BJ (cell line): ENCODE measurements around the gene SCAMP2. TPM values are rescaled to one million over a fixed set of nuclear protein-coding genes. Genes with fewer than 3 reads are reported as not detected.
"Not testable (repeated sequence)": the region's sequence is repeated elsewhere in the genome, so short reads cannot be mapped to it uniquely, and the experiment has no call there.

Experiments used
- CTCF ChIA-PET: fragments of 350-600 bp; formaldehyde crosslinking; extraction: SDS; loops from one replicate; lab custom pipeline; 2021; ENCODE audit warnings: antibody characterized with exemption, inconsistent platforms; lab: Yijun Ruan, JAX
- POLR2A ChIA-PET: fragments of 300-600 bp; sonication (Branson Sonifier 250); formaldehyde crosslinking; extraction: SDS; loops from one replicate; lab custom pipeline; 2021; ENCODE audit warnings: antibody characterized with exemption; lab: Charles Lee
- DNase-seq: peaks from one replicate; pipeline ENCODE4 v3.0.0-alpha.2; 2011; ENCODE audit warnings: low read depth
- H3K27me3 ChIP-seq: 2 replicates; pipeline ENCODE4 v1.6.0; 2011; ENCODE audit warnings: low read length; ENCODE audit not compliant: control insufficient read depth, insufficient read depth
- H3K36me3 ChIP-seq: 2 replicates; pipeline ENCODE4 v1.5.1; 2011; ENCODE audit warnings: low read length; ENCODE audit not compliant: control insufficient read depth, insufficient read depth
- H3K4me3 ChIP-seq: 2 replicates; pipeline ENCODE4 v1.5.1; 2011; ENCODE audit warnings: low read depth, mild to moderate bottlenecking, control low read depth, low read length
- polyA minus RNA-seq: library from RNA; depleted of rRNA, polyadenylated mRNA; stranded (reverse); fragments of >200 nt; gene quantifications from 2 replicates; pipeline ENCODE4 v1.2.3, GENCODE V29; 2011; rRNA and poly(A)+ RNA removed
- polyA plus RNA-seq: library from polyadenylated mRNA; depleted of rRNA; stranded (reverse); fragments of >200 nt; gene quantifications from 2 replicates; pipeline ENCODE4 v1.2.3, GENCODE V29; 2011; rRNA removed
- TF ChIP-seq, protein P1 (sequence below): IDR thresholded peaks from 2 replicates; pipeline ENCODE4 v1.5.1; 2011; ENCODE audit warnings: low read depth, mild to moderate bottlenecking, control low read depth, inconsistent platforms, low read length, moderate library complexity; ENCODE audit not compliant: insufficient read depth

Gene SCAMP2, protein sequence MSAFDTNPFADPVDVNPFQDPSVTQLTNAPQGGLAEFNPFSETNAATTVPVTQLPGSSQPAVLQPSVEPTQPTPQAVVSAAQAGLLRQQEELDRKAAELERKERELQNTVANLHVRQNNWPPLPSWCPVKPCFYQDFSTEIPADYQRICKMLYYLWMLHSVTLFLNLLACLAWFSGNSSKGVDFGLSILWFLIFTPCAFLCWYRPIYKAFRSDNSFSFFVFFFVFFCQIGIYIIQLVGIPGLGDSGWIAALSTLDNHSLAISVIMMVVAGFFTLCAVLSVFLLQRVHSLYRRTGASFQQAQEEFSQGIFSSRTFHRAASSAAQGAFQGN
- polyA plus RNA-seq (144 and 192 TPM in 2 replicates), polyA minus RNA-seq (64.4 and 112 TPM in 2 replicates)

- ChIA-PET POLR2A (no interaction called here), CTCF (interaction anchor here (1.6 kb wide), 1 partner anchor 16 kb away, joined by 7 read pairs; the partner anchor contains the start of gene MPI)
- peak; percentile 59 for DNase-seq
- H3K4me3 ChIP-seq: peak within 1 kb of the TSS; percentile 85
- peaks cover 1% of the 10 kb centered on the region; the same call in 1 of the 2 replicates for H3K36me3 ChIP-seq
- peaks cover 3% of the 10 kb centered on the region; the same call in 1 of the 2 replicates for H3K27me3 ChIP-seq
- TF ChIP-seq, protein P1, sequence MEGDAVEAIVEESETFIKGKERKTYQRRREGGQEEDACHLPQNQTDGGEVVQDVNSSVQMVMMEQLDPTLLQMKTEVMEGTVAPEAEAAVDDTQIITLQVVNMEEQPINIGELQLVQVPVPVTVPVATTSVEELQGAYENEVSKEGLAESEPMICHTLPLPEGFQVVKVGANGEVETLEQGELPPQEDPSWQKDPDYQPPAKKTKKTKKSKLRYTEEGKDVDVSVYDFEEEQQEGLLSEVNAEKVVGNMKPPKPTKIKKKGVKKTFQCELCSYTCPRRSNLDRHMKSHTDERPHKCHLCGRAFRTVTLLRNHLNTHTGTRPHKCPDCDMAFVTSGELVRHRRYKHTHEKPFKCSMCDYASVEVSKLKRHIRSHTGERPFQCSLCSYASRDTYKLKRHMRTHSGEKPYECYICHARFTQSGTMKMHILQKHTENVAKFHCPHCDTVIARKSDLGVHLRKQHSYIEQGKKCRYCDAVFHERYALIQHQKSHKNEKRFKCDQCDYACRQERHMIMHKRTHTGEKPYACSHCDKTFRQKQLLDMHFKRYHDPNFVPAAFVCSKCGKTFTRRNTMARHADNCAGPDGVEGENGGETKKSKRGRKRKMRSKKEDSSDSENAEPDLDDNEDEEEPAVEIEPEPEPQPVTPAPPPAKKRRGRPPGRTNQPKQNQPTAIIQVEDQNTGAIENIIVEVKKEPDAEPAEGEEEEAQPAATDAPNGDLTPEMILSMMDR: no peak
These were observed at the start of gene SCAMP2 for GRCh38 chr15:74873036-74873755. Gene SCAMP2, minus strand, starts transcription at chr15:74873365. Its CDS starts 110 bp downstream, at chr15:74873255.

DNA sequence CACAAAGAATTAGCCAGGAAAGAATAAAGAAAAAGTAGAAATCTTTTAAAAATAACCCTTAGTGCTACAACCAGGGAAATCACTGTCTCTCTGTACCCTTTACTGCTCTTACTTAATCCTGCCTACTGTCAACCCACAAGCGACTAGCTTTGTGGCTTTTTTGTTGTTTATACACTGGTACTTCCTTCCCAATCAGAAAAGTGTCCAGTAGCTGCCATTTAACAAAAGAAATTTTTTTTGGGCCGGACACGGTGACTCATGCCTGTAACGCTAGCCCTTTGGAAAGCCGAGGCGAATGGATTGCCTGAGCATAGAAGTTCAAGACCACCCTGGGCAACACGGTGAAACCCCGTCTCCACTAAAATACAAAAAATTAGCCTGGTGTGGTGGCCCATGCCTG lies 47.3 kb upstream of the SCAMP2 start:
- Histone ChIP-seq H3K36me3 (peaks cover 10% of the 10 kb centered on the region), H3K4me3 (no peak overlapping the region), H3K27me3 (no peaks in the 10 kb centered on the region)
- CTCF ChIA-PET: no interaction called here
- POLR2A ChIA-PET: no interaction called here
- no peak for DNase-seq
- TF ChIP-seq, protein P1: no peak

DNA sequence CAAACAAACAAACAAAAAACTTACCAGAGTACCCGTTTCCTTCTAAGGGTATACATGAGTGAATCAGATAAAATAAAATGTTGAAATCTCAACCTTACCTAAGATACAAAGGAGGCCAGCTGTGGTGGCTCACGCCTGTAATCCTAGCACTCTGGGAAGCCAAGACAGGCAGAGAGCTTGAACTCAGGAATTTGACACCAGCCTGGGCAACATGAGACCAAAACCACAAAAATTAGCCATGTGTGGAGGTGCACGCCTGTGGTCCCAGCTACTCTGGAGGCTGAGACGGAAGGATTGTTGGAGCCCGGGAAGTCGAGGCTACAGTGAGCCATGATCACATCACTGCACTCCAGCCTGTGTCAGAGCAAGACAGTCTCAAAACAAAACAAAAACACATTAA lies 44.5 kb upstream of the SCAMP2 start:
- no peak for DNase-seq
- CTCF ChIA-PET: interaction anchor here (1.5 kb wide), 1 partner anchor 15 kb away, joined by 5 read pairs; no protein-coding TSS in a partner anchor
- H3K36me3 ChIP-seq: peaks cover 12% of the 10 kb centered on the region
- POLR2A ChIA-PET: no interaction called here
- H3K4me3 ChIP-seq: no peak overlapping the region
- TF ChIP-seq, protein P1: no peak
- no peaks in the 10 kb centered on the region for H3K27me3 ChIP-seq

GRCh38 chr15:74913799-74914198 lies 40.6 kb upstream of the SCAMP2 start:
- CTCF ChIA-PET: interaction anchor here (6.1 kb wide), 1 partner anchor 12 kb away, joined by 34 read pairs; no protein-coding TSS in a partner anchor
- H3K27me3 ChIP-seq, POLR2A ChIA-PET, H3K4me3 ChIP-seq, DNase-seq: not testable (repeated sequence)
- peaks cover 12% of the 10 kb centered on the region for H3K36me3 ChIP-seq

- H3K36me3 ChIP-seq: peaks cover 10% of the 10 kb centered on the region
- no peaks in the 10 kb centered on the region for H3K27me3 ChIP-seq
- H3K4me3 ChIP-seq: no peak overlapping the region
- POLR2A ChIA-PET: no interaction called here
- CTCF ChIA-PET: interaction anchor here (6.1 kb wide), 1 partner anchor 12 kb away, joined by 34 read pairs; no protein-coding TSS in a partner anchor
- DNase-seq: no peak
- TF ChIP-seq, protein P1: no peak
These were observed 39.9 kb upstream of the SCAMP2 start for GRCh38 chr15:74913041-74913440.
